SU-DHL-6 (cell line): Measurements from ENCODE around the gene MRPL21.

Source experiments
- H2AFZ ChIP-seq: fragments of 200-600 bp; sonication (generic); 2 replicates; pipeline ENCODE4 v1.6.1; 2014; ENCODE audit warnings: low read depth, mild to moderate bottlenecking, moderate library complexity, mixed read lengths, antibody characterized with exemption, low read length; ENCODE audit not compliant: severe bottlenecking
- H3F3A ChIP-seq: fragments of 200-600 bp; shearing (Covaris generic); 2 replicates; pipeline ENCODE4 v1.6.0; 2016; ENCODE audit warnings: antibody characterized with exemption, mild to moderate bottlenecking; ENCODE audit not compliant: insufficient read depth
- H3K27ac ChIP-seq: fragments of 200-600 bp; sonication (generic); 2 replicates; pipeline ENCODE4 v1.5.1; 2016; ENCODE audit warnings: low read depth, mild to moderate bottlenecking, low read length, moderate library complexity, mixed read lengths
- H3K27me3 ChIP-seq: fragments of 200-600 bp; sonication (generic), shearing (Covaris generic); 2 replicates; pipeline ENCODE4 v1.6.0; 2014; ENCODE audit warnings: mild to moderate bottlenecking, low read length
- H3K36me3 ChIP-seq: fragments of 200-600 bp; sonication (generic); 2 replicates; pipeline ENCODE4 v1.6.1; 2014; ENCODE audit warnings: mild to moderate bottlenecking, low read length, mixed read lengths
- H3K4me2 ChIP-seq: fragments of 300-600, 200-600 bp; shearing (Covaris generic), sonication (generic); 2 replicates; pipeline ENCODE4 v1.6.0; 2014; ENCODE audit warnings: low read length, low read depth, mild to moderate bottlenecking; ENCODE audit not compliant: poor library complexity, severe bottlenecking
- H3K4me3 ChIP-seq: fragments of 200-600 bp; sonication (generic); 2 replicates; pipeline ENCODE4 v1.5.1; 2014; ENCODE audit warnings: antibody characterized with exemption, low read length, mild to moderate bottlenecking, mixed read lengths; ENCODE audit not compliant: insufficient read depth, poor library complexity, severe bottlenecking
- H3K79me2 ChIP-seq: fragments of 200-600 bp; sonication (generic); 2 replicates; pipeline ENCODE4 v1.6.1; 2014; ENCODE audit warnings: mild to moderate bottlenecking, low read length, moderate library complexity; ENCODE audit not compliant: insufficient read depth
- H3K9ac ChIP-seq: fragments of 200-600 bp; sonication (generic); 2 replicates; pipeline ENCODE4 v1.7.0; 2014; ENCODE audit warnings: mild to moderate bottlenecking, low read length
- H3K9me2 ChIP-seq: fragments of 200-600 bp; sonication (generic); replicated peaks from 2 replicates; pipeline ENCODE4 v1.6.1; 2014; ENCODE audit warnings: low read length; ENCODE audit not compliant: insufficient read depth
- H3K9me3 ChIP-seq: fragments of 200-600 bp; sonication (generic); 2 replicates; pipeline ENCODE4 v1.6.1; 2014; ENCODE audit warnings: low read length, mixed read lengths; ENCODE audit not compliant: insufficient read depth
- H4K20me1 ChIP-seq: fragments of 200-600 bp; sonication (generic); 2 replicates; pipeline ENCODE4 v1.6.1; 2014; ENCODE audit warnings: low read depth, mild to moderate bottlenecking, antibody characterized with exemption, low read length, moderate library complexity, mixed read lengths
- EZH2phosphoT487 ChIP-seq: fragments of 200-600 bp; sonication (generic), shearing (Covaris generic); conservative IDR thresholded peaks from 2 replicates; pipeline ENCODE4 v1.6.1; 2018; ENCODE audit warnings: mild to moderate bottlenecking, antibody characterized with exemption, low read length, moderate library complexity, mixed read lengths
- TF ChIP-seq, protein P1 (sequence below): fragments of 200-600 bp; sonication (generic); IDR thresholded peaks from one replicate; pipeline ENCODE4 v1.5.1; 2017; ENCODE audit warnings: antibody characterized with exemption, mild to moderate bottlenecking, low read length, moderate library complexity; ENCODE audit not compliant: insufficient read depth, poor library complexity, severe bottlenecking

MRPL21 gene

DNA sequence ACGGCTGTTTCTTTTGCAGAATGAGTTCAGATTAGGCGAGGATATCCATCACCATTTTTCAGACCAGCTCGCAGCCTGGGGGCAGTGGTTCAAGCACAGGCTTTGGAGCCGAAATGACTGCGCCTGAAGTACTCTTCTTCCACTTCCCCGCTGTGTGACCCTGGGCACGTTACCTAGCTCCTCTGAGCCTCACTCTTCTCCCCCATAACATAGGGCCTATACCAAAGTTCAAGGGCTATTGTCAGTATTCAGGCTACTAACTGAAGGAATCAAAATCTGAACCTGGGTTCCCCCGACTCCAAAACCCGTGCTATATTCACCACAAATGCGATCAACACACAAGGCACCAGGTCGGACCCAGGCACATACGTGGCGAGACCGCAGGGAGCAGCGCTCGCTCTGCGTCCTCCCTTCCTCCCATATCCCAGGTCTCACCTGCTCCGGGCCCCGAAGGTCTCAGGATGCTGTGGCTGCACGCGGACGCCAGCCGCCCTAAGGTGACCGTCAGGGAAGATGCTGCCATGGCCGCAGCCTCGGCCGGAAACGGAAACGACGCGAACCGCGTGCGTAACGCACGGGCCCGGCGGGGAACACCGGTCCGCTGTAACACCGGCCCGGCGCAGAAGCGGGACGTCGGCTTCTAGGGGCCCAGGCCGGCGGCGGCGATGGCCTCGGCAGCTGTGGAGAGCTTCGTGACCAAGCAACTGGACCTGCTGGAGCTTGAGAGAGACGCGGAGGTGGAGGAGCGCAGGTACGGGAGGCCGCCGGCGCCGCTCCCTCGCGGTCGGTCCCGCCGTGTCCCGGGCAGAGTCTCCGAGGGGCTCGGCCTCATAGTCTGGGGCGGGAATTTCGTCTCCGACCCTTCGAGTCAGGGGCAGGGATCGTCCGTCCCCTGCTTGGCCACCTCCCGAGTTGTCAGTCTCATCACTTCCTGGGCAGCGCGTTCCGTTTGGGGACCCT lies at the start of gene MRPL21, which contains the start of gene IGHMBP2:
Gene MRPL21, minus strand, starts transcription at position 545 of the 960 bp plus-strand sequence. Its CDS starts 22 bp downstream, at position 523.
Gene IGHMBP2, plus strand, starts transcription at position 604 of the 960 bp plus-strand sequence. Its CDS starts 62 bp downstream, at position 666.
- Histone ChIP-seq H2AFZ (peak within 1 kb of the TSS; percentile 80), H3K9ac (peak within 1 kb of the TSS; percentile 86), H3K36me3 (no peaks in the 10 kb centered on the region), H3K27me3 (no peaks in the 10 kb centered on the region), H3K4me3 (peak within 1 kb of the TSS; percentile 90), H3F3A (no peaks in the 10 kb centered on the region), H3K9me3 (no peaks in the 10 kb centered on the region), H3K79me2 (peaks cover 55% of the 10 kb centered on the region), H3K9me2 (no peaks in the 10 kb centered on the region), H3K27ac (0 out of 2 replicates have a peak within 1 kb of the TSS, but pooled peaks have one; percentile 34), H3K4me2 (peak within 1 kb of the TSS; percentile 64), H4K20me1 (no peaks in the 10 kb centered on the region)
- TF ChIP-seq, protein P1, sequence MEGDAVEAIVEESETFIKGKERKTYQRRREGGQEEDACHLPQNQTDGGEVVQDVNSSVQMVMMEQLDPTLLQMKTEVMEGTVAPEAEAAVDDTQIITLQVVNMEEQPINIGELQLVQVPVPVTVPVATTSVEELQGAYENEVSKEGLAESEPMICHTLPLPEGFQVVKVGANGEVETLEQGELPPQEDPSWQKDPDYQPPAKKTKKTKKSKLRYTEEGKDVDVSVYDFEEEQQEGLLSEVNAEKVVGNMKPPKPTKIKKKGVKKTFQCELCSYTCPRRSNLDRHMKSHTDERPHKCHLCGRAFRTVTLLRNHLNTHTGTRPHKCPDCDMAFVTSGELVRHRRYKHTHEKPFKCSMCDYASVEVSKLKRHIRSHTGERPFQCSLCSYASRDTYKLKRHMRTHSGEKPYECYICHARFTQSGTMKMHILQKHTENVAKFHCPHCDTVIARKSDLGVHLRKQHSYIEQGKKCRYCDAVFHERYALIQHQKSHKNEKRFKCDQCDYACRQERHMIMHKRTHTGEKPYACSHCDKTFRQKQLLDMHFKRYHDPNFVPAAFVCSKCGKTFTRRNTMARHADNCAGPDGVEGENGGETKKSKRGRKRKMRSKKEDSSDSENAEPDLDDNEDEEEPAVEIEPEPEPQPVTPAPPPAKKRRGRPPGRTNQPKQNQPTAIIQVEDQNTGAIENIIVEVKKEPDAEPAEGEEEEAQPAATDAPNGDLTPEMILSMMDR, result no peak
- no peak for TF ChIP-seq EZH2phosphoT487

DNA sequence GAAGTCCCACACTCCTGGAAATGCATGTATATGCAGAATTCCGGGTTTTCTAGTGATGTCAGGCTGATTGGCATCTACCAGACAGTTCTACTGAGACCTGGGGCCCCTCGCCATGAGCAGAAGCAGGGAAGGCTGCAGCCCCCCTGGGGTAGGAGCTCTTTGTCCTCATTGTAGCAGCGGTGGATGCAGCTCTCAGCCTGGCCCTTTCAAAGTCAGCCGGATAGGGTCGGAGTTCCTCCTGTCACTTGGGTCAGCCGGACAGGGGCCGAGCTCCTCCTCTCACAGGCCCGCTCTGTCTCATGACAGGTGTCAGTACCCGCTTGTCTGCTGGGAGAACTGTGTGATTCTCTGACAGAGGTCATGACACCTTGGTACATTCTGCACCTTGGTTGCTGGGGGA lies 47.1 kb upstream of the MRPL21 start:
- Histone ChIP-seq H3K27ac (no peak overlapping the region), H3K79me2 (no peaks in the 10 kb centered on the region), H3F3A (no peaks in the 10 kb centered on the region)

DNA sequence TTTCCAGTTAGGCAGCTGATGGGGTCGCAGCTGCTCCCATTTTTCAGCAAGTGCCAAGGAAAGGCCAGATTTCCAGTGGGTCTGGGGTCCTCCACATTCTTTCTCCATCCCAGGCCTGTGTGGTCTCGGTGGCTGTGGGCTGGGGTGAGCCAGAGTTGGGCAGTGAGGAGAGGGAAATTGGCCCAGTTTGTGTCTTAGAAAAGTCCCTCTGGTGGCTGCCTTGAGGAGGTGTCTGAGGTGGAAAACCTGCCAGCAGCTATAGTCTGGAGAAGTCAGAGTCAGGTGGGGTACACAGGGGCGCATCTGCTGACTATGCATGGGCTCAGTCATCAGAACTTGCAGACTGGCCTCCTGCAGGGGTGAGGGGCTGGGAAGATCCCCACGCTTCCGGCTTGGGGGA lies 46.6 kb upstream of the MRPL21 start:
- no peaks in the 10 kb centered on the region for H3K9me3 ChIP-seq
- no peak overlapping the region for H3K27ac ChIP-seq
- no peak overlapping the region for H3K4me3 ChIP-seq
- no peak overlapping the region for H3K9ac ChIP-seq
- TF ChIP-seq, protein P1, result no peak
- no peak for TF ChIP-seq EZH2phosphoT487
- no peaks in the 10 kb centered on the region for H3K9me2 ChIP-seq
- H3K79me2 ChIP-seq, result no peaks in the 10 kb centered on the region
- no peaks in the 10 kb centered on the region for H3F3A ChIP-seq
- no peak overlapping the region for H3K4me2 ChIP-seq
- H3K36me3 ChIP-seq, result no peaks in the 10 kb centered on the region
- H4K20me1 ChIP-seq, result no peaks in the 10 kb centered on the region
- no peak overlapping the region for H2AFZ ChIP-seq
- H3K27me3 ChIP-seq, result no peaks in the 10 kb centered on the region

More for the DNA sequence above, 47.1 kb upstream of the MRPL21 start:
- TF ChIP-seq, protein P1, result no peak
- no peak for TF ChIP-seq EZH2phosphoT487
- H3K9ac ChIP-seq, result no peak overlapping the region
- no peak overlapping the region for H3K4me3 ChIP-seq
- no peaks in the 10 kb centered on the region for H3K9me3 ChIP-seq
- H2AFZ ChIP-seq, result no peak overlapping the region
- H3K4me2 ChIP-seq, result no peak overlapping the region
- no peaks in the 10 kb centered on the region for H4K20me1 ChIP-seq
- no peaks in the 10 kb centered on the region for H3K36me3 ChIP-seq
- no peaks in the 10 kb centered on the region for H3K9me2 ChIP-seq
- H3K27me3 ChIP-seq, result no peaks in the 10 kb centered on the region
